ENCODE results near the gene CUX1. TPM values are rescaled to one million over a fixed set of nuclear protein-coding genes. Genes with fewer than 3 reads are reported as not detected.
A peak's percentile ranks its signal among the peaks of the same experiment; 100 is the strongest.

Gene CUX1
- total and polyA plus RNA-seq, 2 of the 13 experiments (the other 11 are each of a cell fraction or from before 2014, with no cell fraction given), result 13.7 to 14.9 TPM

GRCh38 chr7:102024769-102025391 is 207.5 kb downstream of the CUX1 start (continued):
- TF ChIP-seq TCF12 (IDR thresholded peaks at IDR 0.05) (no peak), TCF12 (CRISPR knock-in tag; IDR thresholded peaks at IDR 0.05) (no peak), HMG20A (CRISPR knock-in tag; IDR thresholded peaks at IDR 0.05; ENCODE audit: borderline replicate concordance) (peak; percentile 23; the same call in 1 of the 2 replicates), YEATS2 (CRISPR knock-in tag; IDR thresholded peaks at IDR 0.05; ENCODE audit: borderline replicate concordance) (peak; percentile 81; the same call in 1 of the 2 replicates), FOSL2 (CRISPR knock-in tag; IDR thresholded peaks at IDR 0.05) (peak; percentile 55), ZSCAN30 (CRISPR knock-in tag; IDR thresholded peaks at IDR 0.05) (no peak), HNF1A (IDR thresholded peaks at IDR 0.05; ENCODE audit: low read depth) (no peak; the same call in 1 of the 2 replicates), HNF1A (CRISPR knock-in tag; IDR thresholded peaks at IDR 0.05; ENCODE audit: borderline replicate concordance) (no peak), ZNF747 (CRISPR knock-in tag; IDR thresholded peaks at IDR 0.05; ENCODE audit: borderline replicate concordance) (no peak), ZNF556 (CRISPR knock-in tag; IDR thresholded peaks at IDR 0.05; ENCODE audit: borderline replicate concordance) (no peak; the same call in 1 of the 2 replicates), XRCC5 (optimal IDR thresholded peaks at IDR 0.05; ENCODE audit: low read length) (no peak), ZIK1 (CRISPR knock-in tag; IDR thresholded peaks at IDR 0.05; ENCODE audit: borderline replicate concordance, low read depth) (no peak), MTERF4 (CRISPR knock-in tag; IDR thresholded peaks at IDR 0.05) (no peak), ZNF850 (CRISPR knock-in tag; conservative IDR thresholded peaks at IDR 0.05) (no peak), PRDM4 (CRISPR knock-in tag; IDR thresholded peaks at IDR 0.05; ENCODE audit: borderline replicate concordance) (no peak), PRMT3 (CRISPR knock-in tag; IDR thresholded peaks at IDR 0.05; ENCODE audit: borderline replicate concordance, low read depth) (no peak), HMGXB4 (CRISPR knock-in tag; IDR thresholded peaks at IDR 0.05; ENCODE audit: borderline replicate concordance in 1 of 2, low read depth in 1 of 2) (peak; percentile 18 to 62; a peak in 1 of 4 replicates), ZNF772 (CRISPR knock-in tag; IDR thresholded peaks at IDR 0.05) (no peak), SATB2 (CRISPR knock-in tag; IDR thresholded peaks at IDR 0.05) (no peak), ZNF30 (CRISPR knock-in tag; IDR thresholded peaks at IDR 0.05) (no peak), HNRNPL (IDR thresholded peaks at IDR 0.05; ENCODE audit: low read depth, low read length) (no peak)
